CD4-positive, alpha-beta memory T cell (primary cell): ENCODE data around the gene COL28A1. TPM values are rescaled to one million over a fixed set of nuclear protein-coding genes. Genes with fewer than 3 reads are reported as not detected.

ENCODE experiments used
- CTCF ChIA-PET: fragments of 350-600 bp; sonication (Branson Sonifier 250); formaldehyde crosslinking; loops from one replicate; lab custom pipeline; 2021; ENCODE audit warnings: inconsistent platforms; ENCODE audit not compliant: partially characterized antibody; lab: Charles Lee
- POLR2A ChIA-PET: fragments of 350-600 bp; sonication (Branson Sonifier 250); formaldehyde crosslinking; loops from one replicate; lab custom pipeline; 2021; ENCODE audit not compliant: partially characterized antibody; lab: Charles Lee
- DNase-seq, 5 donors: peaks; one replicate each; pipeline versions ENCODE4 v3.0.0 to v3.0.0-alpha.2; 2020 to 2022; ENCODE audit warnings: mixed read lengths in 1 of 5
- H3K27ac ChIP-seq: one replicate; pipeline ENCODE4 v1.7.0; 2013; ENCODE audit warnings: low read depth, low read length
- H3K27me3 ChIP-seq: 2 replicates; pipeline ENCODE4 v1.7.0; 2013; ENCODE audit warnings: mild to moderate bottlenecking, low read length, moderate library complexity; ENCODE audit not compliant: insufficient read depth
- H3K36me3 ChIP-seq: 2 replicates; pipeline ENCODE4 v1.7.0; 2013; ENCODE audit warnings: mild to moderate bottlenecking, low read length, moderate library complexity; ENCODE audit not compliant: insufficient read depth
- H3K4me1 ChIP-seq: 2 replicates; pipeline ENCODE4 v1.7.0; 2013; ENCODE audit warnings: mild to moderate bottlenecking, low read length, moderate library complexity; ENCODE audit not compliant: insufficient read depth
- H3K4me3 ChIP-seq, 2 donors: one replicate each; pipeline ENCODE4 v1.7.0; 2013; ENCODE audit warnings: low read length in 2 of 2, mild to moderate bottlenecking in 1 of 2
- H3K9me3 ChIP-seq, 2 donors: one replicate each; pipeline ENCODE4 v1.7.0; 2013; ENCODE audit warnings: low read length in 2 of 2, control low read depth in 1 of 2; ENCODE audit not compliant: control insufficient read depth in 1 of 2
- H3K27ac Mint-ChIP-seq, 7 donors: one replicate each; pipeline ENCODE4 v1.8.0; 2020 to 2021; ENCODE audit warnings: mixed read lengths in 7 of 7, mild to moderate bottlenecking in 6 of 7, inconsistent platforms in 3 of 7, moderate library complexity in 3 of 7
- H3K27me3 Mint-ChIP-seq, 2 donors: one replicate each; pipeline ENCODE4 v1.8.0; 2020 to 2021; ENCODE audit warnings: mixed read lengths in 2 of 2
- H3K36me3 Mint-ChIP-seq, 2 donors: one replicate each; pipeline ENCODE4 v1.8.0; 2020 to 2021; ENCODE audit warnings: mixed read lengths in 2 of 2, inconsistent platforms in 1 of 2, mild to moderate bottlenecking in 1 of 2
- H3K4me1 Mint-ChIP-seq, 4 donors: one replicate each; pipeline ENCODE4 v1.8.0; 2020 to 2021; ENCODE audit warnings: mixed read lengths in 4 of 4, mild to moderate bottlenecking in 1 of 4
- H3K4me3 Mint-ChIP-seq, 8 donors: one replicate each; pipeline ENCODE4 v1.8.0; 2020 to 2021; ENCODE audit warnings: mixed read lengths in 8 of 8, mild to moderate bottlenecking in 7 of 8, moderate library complexity in 6 of 8, inconsistent platforms in 3 of 8
- H3K9me3 Mint-ChIP-seq, 8 donors: one replicate each; pipeline ENCODE4 v1.8.0; 2020 to 2021; ENCODE audit warnings: mixed read lengths in 8 of 8, mild to moderate bottlenecking in 5 of 8, inconsistent platforms in 3 of 8, moderate library complexity in 1 of 8
- intact Hi-C: fragments of 100-400 bp; cut with micrococcal nuclease; formaldehyde crosslinking; loops from one replicate; pipeline ENCODE4 v1.15.1; 2023
- polyA plus RNA-seq, 2 donors: library from polyadenylated mRNA; unstranded; fragments of 300-500 nt; fragmentation: Illumina TruSeq; gene quantifications; one replicate each; pipeline ENCODE4 v1.2.3, GENCODE V29; 2021
- total RNA-seq, 2 experiments: library from RNA; stranded (reverse); gene quantifications; one replicate each; pipeline ENCODE4 v1.2.3, GENCODE V29; 2021

COL28A1 gene
- total and polyA plus RNA-seq, 4 experiments from 2014 or later: 0.15 to 0.19 TPM; not detected in 2

GRCh38 chr7:7495171-7495570, 40.5 kb downstream of the COL28A1 start:
- intact Hi-C loops: no loop called here
- Histone ChIP-seq H3K4me1 (no peaks in the 10 kb centered on the region), H3K4me3 (no peak overlapping the region), H3K27ac (no peak overlapping the region), H3K9me3 (no peaks in the 10 kb centered on the region), H3K27me3 (no peaks in the 10 kb centered on the region), H3K36me3 (no peaks in the 10 kb centered on the region)
- POLR2A ChIA-PET: no interaction called here
- Mint-ChIP-seq H3K4me3 (no peak overlapping the region), H3K27me3 (peaks cover 1 to 5% of the 10 kb centered on the region in 2 donors), H3K4me1 (no peaks in the 10 kb centered on the region), H3K36me3 (no peaks in the 10 kb centered on the region), H3K9me3 (peaks cover 0 to 2% (median 0%) of the 10 kb centered on the region in 8 donors), H3K27ac (no peak overlapping the region)
- DNase-seq: no peak
- CTCF ChIA-PET: no interaction called here

- no peak overlapping the region for H3K4me3 Mint-ChIP-seq
- no peak overlapping the region for H3K4me3 ChIP-seq
- CTCF ChIA-PET: no interaction called here
These were observed 44.6 kb downstream of the COL28A1 start for GRCh38 chr7:7491044-7491443.

GRCh38 chr7:7490003-7490402, 45.7 kb downstream of the COL28A1 start:
- peaks cover 0 to 22% (median 8%) of the 10 kb centered on the region in 8 donors for H3K9me3 Mint-ChIP-seq

More at GRCh38 chr7:7491044-7491443, 44.6 kb downstream of the COL28A1 start:
- peaks cover 3 to 9% of the 10 kb centered on the region in 2 donors for H3K27me3 Mint-ChIP-seq
- no peaks in the 10 kb centered on the region for H3K27me3 ChIP-seq
- POLR2A ChIA-PET: no interaction called here
- no peaks in the 10 kb centered on the region for H3K36me3 ChIP-seq
- intact Hi-C loops: no loop called here
- no peaks in the 10 kb centered on the region for H3K9me3 ChIP-seq
- no peak overlapping the region for H3K27ac Mint-ChIP-seq
- H3K9me3 Mint-ChIP-seq: peaks cover 0 to 20% (median 9%) of the 10 kb centered on the region in 8 donors
- no peaks in the 10 kb centered on the region for H3K4me1 Mint-ChIP-seq
- no peaks in the 10 kb centered on the region for H3K4me1 ChIP-seq
- no peak for DNase-seq
- H3K36me3 Mint-ChIP-seq: peaks cover 1 to 7% of the 10 kb centered on the region in 2 donors
- no peak overlapping the region for H3K27ac ChIP-seq

GRCh38 chr7:7489546-7489945, 46.1 kb downstream of the COL28A1 start:
- no peak for DNase-seq
- Mint-ChIP-seq H3K36me3 (peaks cover 1 to 7% of the 10 kb centered on the region in 2 donors), H3K27ac (no peak overlapping the region), H3K4me3 (no peak overlapping the region), H3K27me3 (peaks cover 3 to 7% of the 10 kb centered on the region in 2 donors), H3K4me1 (no peaks in the 10 kb centered on the region), H3K9me3 (peaks cover 0 to 22% (median 8%) of the 10 kb centered on the region in 8 donors)
- CTCF ChIA-PET: interaction anchor here (1.2 kb wide), 1 partner anchor 306 kb away, joined by 4 read pairs; no protein-coding TSS in a partner anchor
- intact Hi-C loops: no loop called here
- POLR2A ChIA-PET: no interaction called here
- Histone ChIP-seq H3K4me1 (no peaks in the 10 kb centered on the region), H3K9me3 (no peaks in the 10 kb centered on the region), H3K27me3 (no peaks in the 10 kb centered on the region), H3K36me3 (no peaks in the 10 kb centered on the region), H3K27ac (no peak overlapping the region), H3K4me3 (no peak overlapping the region)

More at GRCh38 chr7:7490003-7490402, 45.7 kb downstream of the COL28A1 start:
- intact Hi-C loops: no loop called here
- ChIA-PET CTCF (interaction anchor here (1.2 kb wide), 1 partner anchor 307 kb away, joined by 4 read pairs; no protein-coding TSS in a partner anchor), POLR2A (no interaction called here)
- no peak for DNase-seq
- Mint-ChIP-seq H3K27me3 (peaks cover 3 to 7% of the 10 kb centered on the region in 2 donors), H3K4me1 (no peaks in the 10 kb centered on the region), H3K36me3 (peaks cover 1 to 7% of the 10 kb centered on the region in 2 donors), H3K27ac (no peak overlapping the region), H3K4me3 (no peak overlapping the region)
- Histone ChIP-seq H3K9me3 (no peaks in the 10 kb centered on the region), H3K27ac (no peak overlapping the region), H3K36me3 (no peaks in the 10 kb centered on the region), H3K4me1 (no peaks in the 10 kb centered on the region), H3K27me3 (no peaks in the 10 kb centered on the region), H3K4me3 (no peak overlapping the region)

GRCh38 chr7:7486362-7486761, 49.3 kb downstream of the COL28A1 start:
- intact Hi-C loops: no loop called here
- Histone ChIP-seq H3K27me3 (no peaks in the 10 kb centered on the region), H3K4me1 (no peaks in the 10 kb centered on the region), H3K27ac (no peak overlapping the region), H3K4me3 (no peak overlapping the region), H3K36me3 (no peaks in the 10 kb centered on the region), H3K9me3 (no peaks in the 10 kb centered on the region)
- no peak for DNase-seq
- peaks cover 3 to 12% of the 10 kb centered on the region in 2 donors for H3K27me3 Mint-ChIP-seq
- peaks cover 3 to 33% (median 11%) of the 10 kb centered on the region in 8 donors for H3K9me3 Mint-ChIP-seq
- H3K27ac Mint-ChIP-seq: no peak overlapping the region
- POLR2A ChIA-PET: no interaction called here
- CTCF ChIA-PET: no interaction called here
- H3K4me1 Mint-ChIP-seq: no peaks in the 10 kb centered on the region
- H3K4me3 Mint-ChIP-seq: no peak overlapping the region
- H3K36me3 Mint-ChIP-seq: peaks cover 1 to 7% of the 10 kb centered on the region in 2 donors

GRCh38 chr7:7484072-7484471, 51.6 kb downstream of the COL28A1 start:
- CTCF ChIA-PET: no interaction called here
- peaks cover 1 to 7% of the 10 kb centered on the region in 2 donors for H3K36me3 Mint-ChIP-seq
- DNase-seq: no peak

GRCh38 chr7:7481802-7482201, 53.9 kb downstream of the COL28A1 start:
- Histone ChIP-seq H3K4me3 (no peak overlapping the region), H3K27me3 (no peaks in the 10 kb centered on the region), H3K27ac (no peak overlapping the region), H3K9me3 (no peaks in the 10 kb centered on the region), H3K36me3 (no peaks in the 10 kb centered on the region), H3K4me1 (no peaks in the 10 kb centered on the region)
- H3K4me1 Mint-ChIP-seq: no peaks in the 10 kb centered on the region
- peaks cover 0 to 7% of the 10 kb centered on the region in 2 donors for H3K27me3 Mint-ChIP-seq
- intact Hi-C loops: no loop called here
- ChIA-PET POLR2A (no interaction called here), CTCF (no interaction called here)
- H3K36me3 Mint-ChIP-seq: no peaks in the 10 kb centered on the region
- H3K9me3 Mint-ChIP-seq: peaks cover 0 to 20% (median 4%) of the 10 kb centered on the region in 8 donors
- no peak for DNase-seq
- H3K4me3 Mint-ChIP-seq: no peak overlapping the region
- no peak overlapping the region for H3K27ac Mint-ChIP-seq

More at GRCh38 chr7:7484072-7484471, 51.6 kb downstream of the COL28A1 start:
- Histone ChIP-seq H3K27me3 (no peaks in the 10 kb centered on the region), H3K4me3 (no peak overlapping the region), H3K9me3 (no peaks in the 10 kb centered on the region), H3K4me1 (no peaks in the 10 kb centered on the region), H3K36me3 (no peaks in the 10 kb centered on the region), H3K27ac (no peak overlapping the region)
- Mint-ChIP-seq H3K27me3 (peaks cover 1 to 7% of the 10 kb centered on the region in 2 donors), H3K9me3 (peaks cover 3 to 33% (median 11%) of the 10 kb centered on the region in 8 donors), H3K4me1 (no peaks in the 10 kb centered on the region), H3K27ac (no peak overlapping the region), H3K4me3 (no peak overlapping the region)
- intact Hi-C loops: no loop called here
- POLR2A ChIA-PET: no interaction called here
